ENCODE data around the gene SEPTIN1.

DNA sequence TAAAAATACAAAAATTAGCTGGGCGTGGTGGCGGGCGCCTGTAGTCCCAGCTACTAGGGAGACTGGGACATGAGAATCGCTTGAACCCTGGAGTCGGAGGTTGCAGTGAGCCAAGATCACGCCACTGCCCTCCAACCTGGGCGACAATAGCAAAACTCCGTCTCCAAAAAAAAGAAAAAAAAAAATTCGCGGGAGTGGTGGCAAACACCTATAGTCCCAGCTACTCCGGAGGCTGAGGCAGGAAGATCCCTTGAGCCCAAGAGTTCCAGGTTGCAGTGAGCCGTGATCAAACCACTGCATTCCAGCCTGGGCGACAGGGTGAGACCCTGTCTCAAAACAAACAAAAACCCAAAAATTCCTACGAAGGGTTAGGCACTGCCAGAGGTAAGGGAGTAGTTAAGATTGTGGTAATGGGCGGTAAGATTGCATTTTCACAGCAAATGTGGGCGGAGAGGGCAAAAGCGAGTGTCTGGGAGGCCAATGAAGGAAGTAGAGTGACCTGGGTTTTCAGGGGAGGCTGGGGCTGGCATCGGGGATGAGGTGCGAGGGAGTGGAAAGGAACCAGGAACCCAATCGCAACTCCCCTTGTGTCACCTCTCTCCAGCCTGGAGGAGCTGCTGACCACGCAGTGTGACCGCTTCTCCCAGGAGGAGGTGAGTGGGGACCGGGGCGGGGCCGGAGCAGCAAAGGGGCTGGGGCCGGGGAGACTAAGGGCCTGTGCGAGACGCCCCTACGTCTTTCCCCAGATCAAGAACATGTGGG, 5.1 kb downstream of the SEPTIN1 start:
- TF ChIP-seq POLR2A (IDR thresholded peaks at IDR 0.05), result no peak
- TF ChIP-seq, protein P1, sequence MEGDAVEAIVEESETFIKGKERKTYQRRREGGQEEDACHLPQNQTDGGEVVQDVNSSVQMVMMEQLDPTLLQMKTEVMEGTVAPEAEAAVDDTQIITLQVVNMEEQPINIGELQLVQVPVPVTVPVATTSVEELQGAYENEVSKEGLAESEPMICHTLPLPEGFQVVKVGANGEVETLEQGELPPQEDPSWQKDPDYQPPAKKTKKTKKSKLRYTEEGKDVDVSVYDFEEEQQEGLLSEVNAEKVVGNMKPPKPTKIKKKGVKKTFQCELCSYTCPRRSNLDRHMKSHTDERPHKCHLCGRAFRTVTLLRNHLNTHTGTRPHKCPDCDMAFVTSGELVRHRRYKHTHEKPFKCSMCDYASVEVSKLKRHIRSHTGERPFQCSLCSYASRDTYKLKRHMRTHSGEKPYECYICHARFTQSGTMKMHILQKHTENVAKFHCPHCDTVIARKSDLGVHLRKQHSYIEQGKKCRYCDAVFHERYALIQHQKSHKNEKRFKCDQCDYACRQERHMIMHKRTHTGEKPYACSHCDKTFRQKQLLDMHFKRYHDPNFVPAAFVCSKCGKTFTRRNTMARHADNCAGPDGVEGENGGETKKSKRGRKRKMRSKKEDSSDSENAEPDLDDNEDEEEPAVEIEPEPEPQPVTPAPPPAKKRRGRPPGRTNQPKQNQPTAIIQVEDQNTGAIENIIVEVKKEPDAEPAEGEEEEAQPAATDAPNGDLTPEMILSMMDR (IDR thresholded peaks at IDR 0.05), result no peak
